ENCODE data around the gene SLC35D2.

- no peak for TF ChIP-seq CTCF (IDR thresholded peaks at IDR 0.05; ENCODE audit: poor library complexity, severe bottlenecking)
- no peak for TF ChIP-seq EZH2 (IDR thresholded peaks at IDR 0.05; ENCODE audit: borderline replicate concordance, insufficient read depth, low read length, poor library complexity, severe bottlenecking)
- no peak for TF ChIP-seq RAD21 (conservative IDR thresholded peaks at IDR 0.05)
- no peak for TF ChIP-seq POLR2AphosphoS5 (IDR thresholded peaks at IDR 0.05)
- TF ChIP-seq EP300 (conservative IDR thresholded peaks at IDR 0.05; ENCODE audit: poor library complexity, severe bottlenecking) = no peak
- TF ChIP-seq REST (IDR thresholded peaks at IDR 0.05; ENCODE audit: borderline replicate concordance) = no peak
Measured at GRCh38 chr9:96392263-96392662, 8.8 kb upstream of the SLC35D2 start.
